ENCODE measurements around the gene RHOF. TPM values are rescaled to one million over a fixed set of nuclear protein-coding genes. Genes with fewer than 3 reads are reported as not detected.
A peak's percentile ranks its signal among the peaks of the same experiment; 100 is the strongest.

RHOF gene
- total RNA-seq, 1 experiment from 2014 or later, result 116 TPM

DNA sequence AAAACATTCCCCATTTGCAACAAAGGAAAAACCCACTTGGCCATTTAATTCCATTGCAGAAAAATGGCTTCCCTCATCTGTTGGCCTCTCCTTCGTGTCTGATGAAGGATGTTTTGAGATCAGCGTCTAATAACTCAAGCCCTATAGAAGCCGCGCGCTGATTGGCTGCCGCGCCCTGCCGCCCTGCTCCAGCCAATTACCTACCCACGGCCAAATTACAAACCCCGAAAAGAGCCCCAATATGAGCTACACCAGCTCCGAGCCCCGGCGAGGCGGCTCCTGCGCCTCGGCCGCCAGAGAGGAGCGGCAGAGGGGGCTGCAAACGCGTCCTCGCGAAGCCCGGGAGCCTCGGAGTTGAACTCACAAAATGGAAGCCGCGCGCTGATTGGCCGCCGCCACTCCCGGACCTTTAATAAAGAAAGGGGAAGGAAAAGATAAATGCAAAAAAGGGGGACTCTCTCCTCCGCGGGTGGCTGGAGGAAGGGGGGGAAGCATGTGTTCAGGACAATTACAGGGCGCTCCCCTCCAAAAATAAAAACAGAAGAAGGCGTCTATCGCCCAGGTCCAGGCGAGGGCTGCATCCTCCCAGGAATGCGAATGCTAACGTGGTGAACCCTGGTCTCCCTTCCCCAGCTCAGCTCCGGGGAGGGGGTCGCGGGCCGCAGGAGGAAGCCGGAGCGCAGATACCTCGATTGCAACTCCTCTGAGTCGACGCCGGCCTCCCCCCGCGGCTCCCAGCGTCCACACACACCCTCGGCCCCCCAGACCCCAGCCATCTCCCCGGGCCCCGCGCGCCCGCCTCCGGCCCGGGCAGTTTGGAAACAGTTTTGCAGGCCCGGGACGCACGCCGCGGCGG, 9.6 kb upstream of the RHOF start:
- no peak for TF ChIP-seq ELF1 (IDR thresholded peaks at IDR 0.05; ENCODE audit: borderline replicate concordance, low read depth)
- no peak for TF ChIP-seq CEBPB (IDR thresholded peaks at IDR 0.05; ENCODE audit: low read depth)
- TF ChIP-seq TCF7L2 (IDR thresholded peaks at IDR 0.05; ENCODE audit: borderline replicate concordance, extremely low read depth, insufficient read depth, insufficient read length), result no peak
- TF ChIP-seq YY1 (IDR thresholded peaks at IDR 0.05; ENCODE audit: extremely low read depth, insufficient replicate concordance, low read depth, low read length), result peak; percentile 87
- TF ChIP-seq EGR1 (IDR thresholded peaks at IDR 0.05; ENCODE audit: low read depth), result no peak
- no peak for TF ChIP-seq SRF (IDR thresholded peaks at IDR 0.05; ENCODE audit: low read depth)
- no peak for TF ChIP-seq JUND (IDR thresholded peaks at IDR 0.05)
- no peak for TF ChIP-seq SP1 (IDR thresholded peaks at IDR 0.05; ENCODE audit: low read depth)
- peak; percentile 95 for TF ChIP-seq POLR2AphosphoS5 (IDR thresholded peaks at IDR 0.05; ENCODE audit: low read depth, low read length)
- TF ChIP-seq POLR2A (IDR thresholded peaks at IDR 0.05; ENCODE audit: borderline replicate concordance, extremely low read depth, insufficient read depth, insufficient read length), result peak; percentile 90
- DNase-seq (ENCODE audit: low read depth, low spot score) (peak; percentile 89), ATAC-seq (peak; percentile 35)
- no peaks in the 10 kb centered on the region for H3K9me2 ChIP-seq (ENCODE audit: insufficient read depth)
- H3K27me3 ChIP-seq (ENCODE audit: insufficient read depth, low read length), result no peaks in the 10 kb centered on the region
- peak overlapping the region; percentile 100 for H3K27ac ChIP-seq (ENCODE audit: low read depth, low read length)
- ChIA-PET RAD21 (ENCODE audit: low non-redundant PET in 1 of 2, low total read pairs in 2 of 2, uncharacterized antibody in 2 of 2, unreplicated experiment in 2 of 2) (interaction anchor here in 1 of 2 experiments (0.7 kb wide), 1 partner anchor 117 kb away, joined by 3 read pairs; no protein-coding TSS in a partner anchor), CTCF (interaction anchor here (0.6 to 4.0 kb wide), 4 partner anchors 8 to 235 kb away, joined by 3 to 30 read pairs (median 14); partner anchors contain the start of gene RHOF), POLR2A (interaction anchor here (0.6 to 2.6 kb wide), 12 partner anchors 9 to 159 kb away, joined by 3 to 9 read pairs (median 4); partner anchors contain the start of gene PSMD9)
- H3K4me2 ChIP-seq (ENCODE audit: low read length), result peak overlapping the region; percentile 99
- H4K20me1 ChIP-seq (ENCODE audit: insufficient read depth), result no peaks in the 10 kb centered on the region
- H3K9ac ChIP-seq (ENCODE audit: low read length), result peak overlapping the region; percentile 98
- peaks cover 34 to 63% of the 10 kb centered on the region in 2 experiments for H3K4me1 ChIP-seq (ENCODE audit: control insufficient read depth in 1 of 2, insufficient read depth in 2 of 2, low read length in 2 of 2)
- H3K4me3 ChIP-seq (replicated peaks in 1 of 2; ENCODE audit: low read depth in 1 of 2, low read length in 2 of 2), result peak overlapping the region; percentile 74
- H2AFZ ChIP-seq (ENCODE audit: low read depth, low read length, poor library complexity, severe bottlenecking), result peak overlapping the region; percentile 59
- BruUV-seq (replicated peaks), result no TSS peak
- peaks cover 55% of the 10 kb centered on the region for H3K79me2 ChIP-seq (ENCODE audit: insufficient read depth, low read length)
- intact Hi-C loops (cut with micrococcal nuclease), result no loop called here
- H3K36me3 ChIP-seq (ENCODE audit: control insufficient read depth in 1 of 2, insufficient read depth in 2 of 2, low read length in 2 of 2), result peaks cover 3 to 15% of the 10 kb centered on the region in 2 experiments; a peak in 3 of 4 replicates
- H3K9me3 ChIP-seq (ENCODE audit: control insufficient read depth in 1 of 2, insufficient read depth in 1 of 2, low read depth in 1 of 2, low read length in 2 of 2), result no peaks in the 10 kb centered on the region

All from HCT116 (cell line).